AG20443 (cell line): ENCODE results near the gene MCF2L.
"Not testable (repeated sequence)": the region's sequence is repeated elsewhere in the genome, so short reads cannot be mapped to it uniquely, and the experiment has no call there.

Source experiments
- DNase-seq: peaks from one replicate; pipeline ENCODE4 v3.0.0; 2012; ENCODE audit warnings: low spot score, mixed read lengths

Gene MCF2L

DNA sequence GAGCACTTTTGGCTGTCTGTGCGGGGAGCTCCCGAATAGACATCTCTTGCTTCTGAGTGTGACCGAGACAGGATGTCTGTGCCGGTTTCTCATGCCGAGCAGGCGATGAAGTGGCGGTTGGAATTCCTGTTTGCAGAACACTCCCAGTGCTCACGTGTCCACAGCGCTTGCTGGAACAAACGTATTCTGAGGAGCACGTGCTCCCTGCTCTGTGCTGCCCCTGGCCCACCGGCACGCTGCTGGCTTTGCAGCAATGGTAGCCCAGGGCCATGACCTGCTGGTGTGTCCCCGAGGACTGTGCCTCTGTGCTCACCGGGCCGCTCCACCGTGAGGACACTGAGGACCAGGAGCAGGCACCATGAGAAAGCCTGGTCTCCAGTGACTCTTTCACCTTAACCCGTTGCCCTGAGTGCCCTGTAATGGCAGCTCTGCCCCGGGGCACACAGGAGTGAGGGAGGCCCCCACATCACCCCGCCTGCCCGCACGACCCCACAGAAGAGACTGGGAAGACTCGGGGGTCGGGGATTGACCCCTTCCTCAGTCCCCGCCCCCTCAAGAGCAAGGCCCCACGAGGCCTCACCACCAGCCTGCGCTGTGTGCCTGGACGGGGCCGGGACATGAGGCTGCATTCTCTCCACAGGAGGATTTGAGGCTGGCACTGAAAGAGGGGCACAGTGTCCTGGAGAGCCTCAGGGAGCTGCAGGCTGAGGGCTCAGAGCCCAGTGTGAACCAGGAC lies 96.6 kb downstream of the MCF2L start:
- DNase-seq: no peak

- DNase-seq: no peak
These were observed 97.1 kb downstream of the MCF2L start for GRCh38 chr13:113066142-113066455.

GRCh38 chr13:113066746-113067145 lies 97.7 kb downstream of the MCF2L start:
- DNase-seq: no peak

DNA sequence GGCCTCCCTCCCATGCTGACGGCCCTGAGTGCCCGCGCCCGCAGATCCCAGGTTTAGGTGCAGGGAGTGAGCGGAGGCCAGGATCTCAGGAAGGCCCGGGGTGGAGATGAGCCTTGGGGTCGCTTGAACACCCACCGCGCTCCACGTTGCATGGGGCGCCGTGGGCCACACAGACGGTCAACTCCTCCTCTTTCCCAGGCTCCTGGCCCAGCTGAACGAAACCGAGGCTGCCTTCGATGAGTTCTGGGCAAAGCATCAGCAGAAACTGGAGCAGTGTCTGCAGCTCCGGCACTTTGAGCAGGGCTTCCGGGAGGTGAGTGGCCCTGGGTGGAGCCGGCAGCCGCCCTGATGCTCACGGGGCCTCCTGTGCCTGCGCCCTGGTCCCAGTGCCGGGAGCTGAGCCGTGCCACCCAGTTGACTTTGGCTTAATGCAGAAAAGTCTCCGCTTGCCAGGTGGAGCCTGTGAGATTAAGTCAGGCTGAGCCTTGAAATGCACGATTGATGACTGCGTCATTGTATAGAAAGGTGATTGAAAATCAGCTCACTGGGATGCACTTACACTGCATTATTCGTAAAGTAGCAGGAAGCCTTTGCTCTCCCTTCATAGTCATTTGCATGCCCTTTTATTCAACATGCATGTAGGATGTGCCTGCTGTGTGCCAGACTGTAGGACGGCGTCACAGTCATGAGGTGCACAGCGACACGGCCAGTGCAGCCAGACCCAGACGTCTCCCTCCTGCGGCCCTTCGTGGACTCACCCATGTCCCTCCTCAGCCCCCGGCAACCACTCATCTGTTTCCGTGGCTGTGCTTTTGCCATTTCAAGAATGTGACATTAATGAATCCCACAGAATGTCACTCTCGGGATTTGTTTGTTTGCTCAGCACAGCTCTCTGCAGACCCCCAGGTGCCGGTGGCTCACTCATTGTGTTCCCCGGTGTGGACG lies 101.1 kb downstream of the MCF2L start:
- DNase-seq: no peak

DNA sequence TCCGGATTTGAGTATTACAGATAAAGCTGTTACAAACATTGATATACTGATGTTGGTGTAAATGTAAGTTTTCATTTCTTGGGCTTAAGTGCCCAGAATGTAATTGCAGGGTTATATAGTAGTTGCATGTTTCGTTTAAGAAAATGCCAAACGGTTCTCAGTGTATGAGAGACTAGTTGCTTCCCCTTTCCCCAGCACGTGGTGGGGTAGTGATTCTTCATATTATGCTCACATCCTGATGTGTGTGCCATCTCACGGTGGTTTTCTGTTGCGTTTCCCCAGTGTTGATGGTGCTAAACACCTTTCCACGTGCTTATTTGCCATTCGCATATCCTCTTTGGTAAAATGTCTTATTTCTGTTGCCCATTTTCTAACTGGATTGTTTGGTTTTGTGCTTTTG lies 101.8 kb downstream of the MCF2L start:
- DNase-seq: no peak

GRCh38 chr13:113072376-113072775 lies 103.4 kb downstream of the MCF2L start:
- DNase-seq: no peak

DNA sequence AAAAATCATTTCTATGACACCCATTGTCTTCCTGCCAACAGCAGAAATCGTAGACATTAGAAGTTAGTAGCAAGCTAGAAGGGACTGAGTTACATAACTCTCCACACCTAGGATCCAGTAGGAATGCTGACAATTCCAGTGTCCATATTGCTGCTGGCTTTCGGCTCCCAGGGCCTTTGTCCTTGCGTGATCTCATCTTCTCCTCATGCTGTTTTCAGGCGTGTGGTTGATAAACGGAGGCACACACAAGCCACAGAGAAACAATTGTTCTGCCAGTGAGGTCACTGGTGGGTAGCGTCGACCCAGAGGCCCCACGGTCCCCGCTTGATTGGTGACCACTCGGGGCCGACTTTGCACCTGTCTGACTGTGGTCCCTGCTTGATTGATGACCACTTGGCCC lies 104.9 kb downstream of the MCF2L start:
- no peak for DNase-seq

GRCh38 chr13:113074401-113074800 lies 105.4 kb downstream of the MCF2L start:
- DNase-seq: no peak

DNA sequence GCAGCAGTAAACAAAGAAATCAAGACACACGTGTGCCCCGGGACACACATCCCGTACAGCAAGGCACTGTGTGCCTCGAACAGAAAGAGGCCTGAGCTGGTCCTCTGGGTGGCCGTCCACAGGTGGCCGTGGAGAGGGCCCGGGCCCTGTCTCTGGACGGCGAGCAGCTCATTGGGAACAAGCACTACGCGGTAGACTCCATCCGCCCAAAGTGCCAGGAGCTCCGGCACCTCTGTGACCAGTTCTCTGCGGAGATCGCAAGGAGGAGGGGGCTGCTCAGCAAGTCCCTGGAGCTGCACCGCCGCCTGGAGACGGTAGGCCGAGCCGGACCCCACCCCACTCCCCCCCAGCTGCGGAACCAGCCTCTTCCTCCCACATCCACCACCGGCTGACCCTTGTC lies 105.9 kb downstream of the MCF2L start:
- no peak for DNase-seq

DNA sequence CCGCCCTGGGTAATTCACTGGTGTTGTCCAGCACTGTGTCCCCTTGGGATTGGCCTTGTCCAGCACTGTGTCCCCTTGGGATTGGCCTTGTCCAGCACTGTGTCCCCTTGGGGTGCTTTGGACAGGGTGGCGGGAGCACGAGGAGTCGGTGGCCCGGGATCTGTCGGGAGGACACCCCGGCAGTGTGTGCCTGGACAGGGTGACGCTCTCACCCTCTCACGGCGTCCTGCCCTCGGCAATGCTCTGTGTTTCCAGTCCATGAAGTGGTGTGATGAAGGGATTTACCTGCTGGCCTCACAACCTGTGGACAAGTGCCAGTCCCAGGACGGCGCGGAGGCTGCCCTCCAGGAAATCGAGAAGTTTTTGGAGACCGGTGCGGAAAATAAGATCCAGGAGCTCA lies 106.7 kb downstream of the MCF2L start:
- no peak for DNase-seq

DNA sequence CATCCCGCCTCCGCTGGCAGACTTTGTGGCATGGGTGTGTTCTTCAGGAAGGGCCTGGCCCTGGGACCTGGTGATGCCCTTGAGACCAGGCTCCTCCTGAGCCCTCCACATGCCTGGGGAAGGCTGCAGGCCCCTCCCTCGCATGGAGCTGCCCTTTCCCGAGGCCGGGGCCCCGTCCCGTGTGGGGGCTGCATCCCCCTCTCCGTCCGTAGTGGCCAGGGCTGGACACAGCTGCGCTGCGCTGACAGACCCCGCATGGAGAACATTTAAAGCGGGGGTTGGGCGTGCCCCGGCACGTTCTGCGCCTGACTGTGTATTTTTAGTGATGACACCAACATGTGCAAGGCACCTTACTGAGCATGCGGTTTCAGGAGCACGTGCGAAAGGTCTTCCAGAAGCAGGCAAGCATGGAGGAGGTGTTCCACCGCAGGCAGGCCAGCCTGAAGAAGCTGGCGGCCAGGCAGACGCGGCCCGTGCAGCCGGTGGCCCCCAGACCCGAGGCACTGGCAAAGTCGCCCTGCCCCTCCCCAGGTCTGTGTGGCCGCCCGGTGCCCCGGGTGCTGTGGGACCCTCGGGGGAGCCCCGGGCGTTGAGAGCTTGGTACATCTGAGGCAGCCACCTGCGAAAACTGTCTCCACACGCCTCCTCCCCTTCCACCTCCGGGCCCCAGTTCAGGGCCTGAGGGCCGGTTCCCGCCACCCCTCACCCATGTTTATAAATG lies 107.8 kb downstream of the MCF2L start:
- DNase-seq: no peak

DNA sequence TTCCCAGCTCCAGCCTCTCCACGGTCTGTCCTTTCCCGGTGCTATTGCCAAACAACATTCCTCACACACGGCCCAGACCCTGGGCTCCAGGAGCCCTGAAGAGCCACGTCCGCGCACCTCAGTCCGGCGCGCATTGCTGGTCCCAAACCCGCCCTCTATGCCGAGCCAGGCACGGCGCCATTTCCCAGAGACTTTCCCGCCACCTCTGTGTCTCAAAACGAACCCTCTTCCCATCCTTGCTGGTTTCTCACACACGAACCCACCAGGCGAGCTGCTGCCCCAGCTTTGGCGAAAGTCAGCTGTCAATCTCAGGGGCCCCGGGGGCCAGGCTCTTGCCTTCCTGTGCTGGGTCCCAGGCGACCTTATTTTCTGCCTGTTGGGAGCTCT lies 108.5 kb downstream of the MCF2L start:
- DNase-seq: no peak

- no peak for DNase-seq
These were observed 109.2 kb downstream of the MCF2L start for GRCh38 chr13:113077953-113078901.

GRCh38 chr13:113078902-113079780 lies 110.1 kb downstream of the MCF2L start:
- DNase-seq: no peak

DNA sequence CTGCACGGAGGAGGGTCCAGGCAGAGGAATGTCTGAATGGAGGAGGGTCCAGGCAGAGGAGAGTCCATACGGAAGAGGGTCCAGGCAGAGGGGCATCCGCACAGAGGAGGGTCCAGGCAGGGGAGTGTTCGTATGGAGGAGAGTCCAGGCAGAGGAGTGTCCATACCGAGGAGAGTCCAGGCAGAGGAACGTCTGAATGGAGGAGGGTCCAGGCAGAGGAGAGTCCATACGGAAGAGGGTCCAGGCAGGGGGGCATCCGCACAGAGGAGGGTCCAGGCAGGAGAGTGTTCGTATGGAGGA lies 110.7 kb downstream of the MCF2L start:
- not testable (repeated sequence) for DNase-seq

DNA sequence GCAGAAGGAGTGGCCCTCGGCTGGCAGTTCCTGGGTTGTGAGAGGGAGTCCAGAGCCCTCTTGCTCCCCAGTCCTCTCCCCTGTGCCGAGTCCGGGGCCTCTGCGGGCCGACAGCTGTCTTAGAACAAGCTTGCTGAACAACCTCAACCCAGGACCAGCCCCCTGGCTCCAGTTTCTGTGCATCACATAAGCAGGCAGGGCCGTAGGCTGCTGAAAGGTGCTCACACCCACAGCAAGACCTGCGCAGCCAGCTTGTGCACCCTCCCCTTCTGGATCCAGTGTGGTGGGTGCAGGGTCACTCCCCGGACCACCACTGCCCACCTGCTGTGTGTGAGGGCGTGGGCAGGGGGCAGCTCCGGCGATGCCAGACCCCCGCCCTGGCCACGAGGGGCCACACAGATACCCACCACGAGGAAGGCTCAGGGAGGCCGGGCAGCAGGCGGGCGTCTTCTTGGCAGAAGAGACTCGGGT lies 111.4 kb downstream of the MCF2L start:
- DNase-seq: no peak

- DNase-seq: no peak
These were observed 112.0 kb downstream of the MCF2L start for GRCh38 chr13:113080901-113081521.

GRCh38 chr13:113082198-113083021 lies 113.4 kb downstream of the MCF2L start:
- DNase-seq: no peak

DNA sequence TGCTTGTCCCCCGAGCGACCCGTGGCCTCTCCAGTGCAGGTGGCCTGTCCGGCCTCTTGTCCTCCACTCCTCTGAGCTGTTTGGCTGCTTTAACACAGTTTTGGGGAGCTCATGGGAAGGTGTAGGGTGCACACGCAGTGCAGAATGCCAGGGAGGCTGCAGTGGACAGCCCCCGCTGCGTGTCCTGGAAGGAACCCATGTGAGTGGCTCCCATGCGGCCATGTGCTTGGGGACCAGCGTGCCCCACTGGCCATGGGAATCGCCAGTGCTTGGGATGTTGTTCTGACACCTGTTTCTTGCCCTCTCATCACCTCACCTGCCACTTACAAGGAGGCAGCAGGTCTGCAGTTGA lies 114.0 kb downstream of the MCF2L start:
- DNase-seq: no peak
